Renal cortical epithelial cell (primary cell): ENCODE results near the gene HIGD1A. TPM values are rescaled to one million over a fixed set of nuclear protein-coding genes. Genes with fewer than 3 reads are reported as not detected.

ENCODE experiments used
- DNase-seq: peaks from one replicate; pipeline ENCODE4 v3.0.0-alpha.2; 2011; ENCODE audit warnings: low read depth
- total RNA-seq: library from RNA; depleted of rRNA; stranded (reverse); fragments of >200 nt; gene quantifications from 2 replicates; pipeline ENCODE4 v1.2.3, GENCODE V29; 2014

HIGD1A gene
- total RNA-seq, 1 donor from 2014 or later = 367 TPM

GRCh38 chr3:42755681-42756578 is 48.4 kb downstream of the HIGD1A start:
- no peak for DNase-seq

- DNase-seq = no peak
These were observed 50.5 kb downstream of the HIGD1A start for GRCh38 chr3:42753757-42754156.

GRCh38 chr3:42752961-42753360 is 51.3 kb downstream of the HIGD1A start:
- no peak for DNase-seq

GRCh38 chr3:42752441-42752840 is 51.8 kb downstream of the HIGD1A start:
- no peak for DNase-seq

- no peak for DNase-seq
These were observed 52.7 kb downstream of the HIGD1A start for GRCh38 chr3:42751609-42752008.

- DNase-seq = no peak
These were observed 53.5 kb downstream of the HIGD1A start for GRCh38 chr3:42750834-42751233.

- DNase-seq = peak; percentile 64
These were observed 54.5 kb downstream of the HIGD1A start for GRCh38 chr3:42749753-42750231.

- no peak for DNase-seq
These were observed 55.1 kb downstream of the HIGD1A start for GRCh38 chr3:42749025-42749752.

GRCh38 chr3:42747581-42747980 is 56.7 kb downstream of the HIGD1A start:
- no peak for DNase-seq

GRCh38 chr3:42746455-42747450 is 57.5 kb downstream of the HIGD1A start:
- no peak for DNase-seq

- no peak for DNase-seq
These were observed 58.4 kb downstream of the HIGD1A start for GRCh38 chr3:42745776-42746454.

GRCh38 chr3:42745291-42745745 is 59.0 kb downstream of the HIGD1A start:
- DNase-seq = peak; percentile 64

- no peak for DNase-seq
These were observed 60.9 kb downstream of the HIGD1A start for GRCh38 chr3:42743204-42743995.

GRCh38 chr3:42742688-42743087 is 61.6 kb downstream of the HIGD1A start:
- no peak for DNase-seq

GRCh38 chr3:42742259-42742658 is 62.0 kb downstream of the HIGD1A start:
- no peak for DNase-seq

- DNase-seq = no peak
These were observed 62.5 kb downstream of the HIGD1A start for GRCh38 chr3:42741796-42742195.

- no peak for DNase-seq
These were observed 64.7 kb downstream of the HIGD1A start for GRCh38 chr3:42739401-42740158.

GRCh38 chr3:42736531-42736930 is 67.8 kb downstream of the HIGD1A start:
- no peak for DNase-seq

GRCh38 chr3:42736081-42736480 is 68.2 kb downstream of the HIGD1A start:
- no peak for DNase-seq
